ENCODE measurements around the gene CBFA2T3.

The CBFA2T3 gene

GRCh38 chr16:88825146-88825545, 151.9 kb downstream of the CBFA2T3 start:
- POLR2A ChIA-PET, result no interaction called here
- no peaks in the 10 kb centered on the region for H3K4me1 ChIP-seq (ENCODE audit: control insufficient read depth, insufficient read depth, low read length)
- CTCF ChIA-PET, result interaction anchor here (0.6 kb wide), 1 partner anchor 342 kb away, joined by 3 read pairs; no protein-coding TSS in a partner anchor
- no peak overlapping the region for H3K27ac ChIP-seq (ENCODE audit: extremely low read depth, low read depth, low read length)
- no peaks in the 10 kb centered on the region for H3K9me3 ChIP-seq (ENCODE audit: control insufficient read depth, insufficient read depth, low read depth, low read length)
- TF ChIP-seq REPIN1 (tag by site-specific recombination; IDR thresholded peaks at IDR 0.05; ENCODE audit: low read depth) (no peak), PRDM4 (tag by site-specific recombination; IDR thresholded peaks at IDR 0.05) (no peak), ZNF202 (tag by site-specific recombination; IDR thresholded peaks at IDR 0.05; ENCODE audit: borderline replicate concordance) (no peak), ZFP41 (tag by site-specific recombination; IDR thresholded peaks at IDR 0.05; ENCODE audit: borderline replicate concordance) (no peak)
- H3K36me3 ChIP-seq (ENCODE audit: control insufficient read depth in 2 of 2, insufficient read depth in 1 of 2, low read length in 2 of 2), result peaks cover 0 to 8% of the 10 kb centered on the region in 2 experiments; a peak in 1 of 3 replicates
- H3K4me3 ChIP-seq (ENCODE audit: low read depth, low read length), result no peak overlapping the region

All from HEK293 (cell line).